NCI-H345 treated with DMSO at 0.1 percent for 48 hours (cell line): ENCODE results near the gene AHDC1.
"Not testable (repeated sequence)": the region's sequence is repeated elsewhere in the genome, so short reads cannot be mapped to it uniquely, and the experiment has no call there.

ENCODE experiments used
- DNase-seq: peaks from one replicate; lab custom pipeline; 2025; ENCODE audit not compliant: unreplicated experiment; lab: John Stamatoyannopoulos, UW

The AHDC1 gene

DNA sequence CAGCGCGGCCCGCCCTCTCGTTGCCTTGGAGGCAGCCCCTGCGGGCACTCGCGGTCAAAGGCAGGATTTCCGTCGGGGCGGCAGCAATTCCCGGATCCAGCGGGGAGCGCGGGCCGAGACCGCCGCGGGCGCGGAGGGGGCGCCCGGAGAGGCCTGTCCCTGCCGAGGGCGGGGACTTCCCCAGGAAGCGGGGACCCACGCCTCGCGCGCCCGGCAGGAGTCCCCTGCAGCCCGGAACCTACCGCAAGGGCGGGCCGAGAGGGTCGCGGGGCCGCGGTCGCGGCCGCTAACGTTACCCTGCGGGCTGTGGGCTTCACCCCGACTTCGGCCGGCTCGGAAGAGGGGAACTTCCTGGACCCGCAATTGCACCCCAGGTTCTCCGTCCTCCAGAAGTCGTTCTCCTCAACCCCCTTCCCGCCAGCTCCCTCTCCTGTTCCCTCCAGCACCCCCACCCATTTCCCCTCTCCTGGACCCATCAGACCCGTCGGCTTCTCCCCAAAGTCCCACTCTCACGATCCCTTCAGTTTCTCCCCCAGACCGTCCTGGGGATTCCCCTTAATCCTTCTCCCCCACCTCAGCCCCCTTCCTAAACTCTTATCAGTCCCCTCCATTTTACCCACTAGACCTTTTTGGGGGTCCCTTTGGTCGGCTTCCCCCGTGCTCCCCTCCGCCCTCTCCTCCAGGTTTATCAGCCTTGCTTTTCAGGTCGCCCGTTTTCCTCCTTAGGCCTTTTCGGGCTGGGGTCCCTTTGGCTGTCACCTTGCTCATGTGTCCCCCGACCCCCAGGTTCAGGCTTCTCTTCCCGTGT lies 30.4 kb upstream of the AHDC1 start:
- DNase-seq = no peak

DNA sequence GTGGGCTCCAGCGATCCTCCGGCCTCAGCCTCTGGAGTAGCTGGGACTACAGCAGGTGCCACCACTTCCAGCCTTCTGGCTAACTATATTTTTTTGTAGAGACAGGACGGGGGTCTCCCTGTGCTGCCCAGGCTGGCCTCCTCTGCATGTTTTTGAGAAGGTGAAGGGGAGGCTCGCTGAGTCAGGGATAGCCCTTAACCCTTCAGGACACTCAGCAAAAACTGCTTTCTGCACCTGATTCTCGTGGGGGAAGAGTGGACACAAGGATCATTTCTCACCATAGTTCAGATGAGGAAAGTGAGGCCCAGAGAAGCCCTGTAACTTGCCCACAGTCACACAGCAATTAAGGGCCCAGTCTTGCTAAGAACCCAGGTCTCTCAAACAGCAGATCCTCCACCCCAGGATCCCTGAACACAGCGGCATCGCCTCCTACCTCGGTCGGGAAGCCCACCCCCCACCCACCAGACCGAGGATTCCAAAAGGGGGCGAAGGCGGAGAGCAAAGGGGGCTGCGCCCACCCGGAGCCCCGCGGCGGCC lies 29.8 kb upstream of the AHDC1 start:
- no peak for DNase-seq

DNA sequence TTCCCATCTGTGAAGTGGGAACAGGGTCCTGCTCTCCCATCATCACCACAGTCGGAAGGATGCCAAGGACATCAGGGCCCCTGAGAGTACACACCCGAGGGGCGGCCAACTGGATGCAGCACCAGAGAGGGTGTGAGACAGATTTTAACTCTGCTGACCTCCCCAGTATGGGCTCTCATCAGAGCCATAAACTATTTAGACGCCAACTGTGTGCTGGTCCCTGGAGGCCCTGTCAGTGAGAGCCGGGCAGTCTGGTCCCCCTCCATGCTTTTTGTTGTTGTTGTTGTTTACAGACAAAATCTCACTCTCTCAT lies 29.3 kb upstream of the AHDC1 start:
- no peak for DNase-seq

DNA sequence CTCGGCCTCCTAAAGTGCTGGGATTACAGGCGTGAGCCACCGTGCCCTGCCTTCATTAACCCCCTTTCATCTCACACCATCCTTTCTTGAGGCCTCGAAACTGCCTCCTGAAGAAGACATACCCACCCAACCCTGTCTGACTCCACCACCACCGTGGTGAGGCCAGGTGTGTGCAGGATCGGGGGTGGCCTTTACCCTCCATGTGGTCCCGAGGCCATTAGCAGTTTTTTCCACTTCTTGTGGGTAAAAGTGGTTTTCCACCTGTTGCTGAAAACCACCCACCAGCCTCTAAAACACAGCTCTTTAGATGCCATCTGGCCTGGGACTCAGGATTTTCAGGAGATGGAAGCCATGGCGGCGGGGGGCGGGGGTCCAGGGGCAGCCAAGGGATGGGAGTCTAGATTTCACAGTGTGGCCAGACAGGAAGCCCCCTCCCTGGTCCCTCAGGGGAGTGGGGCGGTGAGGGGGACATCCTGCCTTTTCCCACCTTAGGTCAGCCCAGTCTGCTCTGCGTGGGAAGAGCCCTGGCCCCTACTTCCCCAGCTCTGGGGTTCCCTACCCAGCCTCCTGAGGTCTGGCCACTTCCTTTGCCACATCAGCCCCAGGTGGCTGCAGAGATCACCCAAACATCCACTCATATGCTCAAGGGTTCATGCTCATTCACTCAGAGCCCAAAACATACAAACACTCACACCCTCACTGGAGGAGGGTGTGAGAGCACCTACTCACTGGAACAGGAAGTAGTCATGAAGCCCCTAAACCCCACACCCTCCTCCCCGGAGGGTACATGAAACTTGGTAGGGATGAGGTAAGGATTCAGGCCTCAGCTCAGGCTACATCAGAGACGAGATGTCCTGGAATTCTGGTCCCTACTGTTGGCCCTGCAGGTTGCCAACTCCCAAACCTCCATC lies 28.7 kb upstream of the AHDC1 start:
- DNase-seq = no peak

DNA sequence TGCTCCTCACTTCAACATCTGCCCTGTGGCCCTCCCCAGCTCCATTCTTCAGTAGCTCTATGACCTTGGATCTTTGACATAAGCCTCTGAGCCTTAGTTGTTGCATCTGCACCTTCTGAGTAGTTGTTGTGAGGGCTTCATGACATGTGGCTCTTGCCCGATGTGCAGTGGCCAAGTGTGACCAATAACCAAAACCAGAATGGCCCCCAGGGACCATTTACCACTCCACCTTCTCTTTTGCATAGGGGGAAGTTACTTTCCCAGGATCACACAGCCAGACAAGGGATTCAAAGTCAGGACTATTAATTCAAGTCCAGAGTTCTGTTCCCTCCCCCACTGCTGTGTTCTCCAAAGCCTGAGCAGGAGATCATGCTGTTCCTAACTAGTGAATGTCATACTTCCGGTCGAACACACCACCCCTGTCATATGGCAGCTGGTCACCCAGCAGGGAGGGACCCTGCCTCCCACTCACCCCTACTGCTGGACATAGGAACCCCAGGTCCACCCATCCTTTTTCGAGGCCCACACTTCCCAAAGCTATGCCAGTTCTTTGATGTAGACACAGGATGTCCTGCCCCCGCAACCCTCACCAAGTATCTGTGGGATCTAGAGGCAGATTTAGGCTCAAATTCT lies 27.0 kb upstream of the AHDC1 start:
- no peak for DNase-seq

DNA sequence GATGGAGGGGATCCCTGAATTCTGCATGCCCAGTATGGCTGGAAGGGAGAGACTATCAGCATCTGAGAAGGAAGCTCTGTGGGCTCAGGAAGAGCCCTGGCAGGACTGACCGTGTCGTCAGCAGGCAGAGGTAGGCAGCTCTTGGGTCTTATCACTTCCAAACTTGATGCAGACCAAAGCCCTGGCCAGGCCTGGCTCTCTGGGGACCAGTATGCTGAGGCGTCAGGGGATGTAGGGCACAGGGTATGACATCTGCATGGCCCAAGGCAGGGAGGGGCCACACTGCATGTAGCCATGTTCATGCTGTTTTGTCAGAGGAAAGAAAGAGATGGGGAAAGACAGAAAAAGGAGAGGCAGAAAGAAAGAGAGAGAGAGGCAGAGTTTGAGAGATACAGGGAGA lies 24.8 kb upstream of the AHDC1 start:
- DNase-seq = no peak

DNA sequence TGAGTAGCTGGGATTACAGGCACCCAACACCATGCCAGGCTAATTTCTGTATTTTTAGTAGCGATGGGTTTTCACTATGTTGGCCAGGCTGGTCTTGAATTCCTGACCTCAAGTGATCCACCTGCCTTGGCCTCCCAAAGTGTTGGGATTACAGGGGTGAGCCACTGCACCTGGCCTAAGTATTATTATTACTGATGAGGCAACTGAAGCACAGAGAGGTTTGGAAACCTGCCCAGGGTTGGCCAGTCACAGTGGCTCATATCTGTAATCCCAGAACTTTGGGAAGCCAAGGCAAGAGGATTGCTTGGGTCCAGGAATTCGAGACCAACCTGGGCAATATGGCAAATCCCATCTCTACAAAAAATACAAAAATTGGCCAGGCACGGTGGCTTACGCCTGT lies 23.8 kb upstream of the AHDC1 start:
- DNase-seq = not testable (repeated sequence)

DNA sequence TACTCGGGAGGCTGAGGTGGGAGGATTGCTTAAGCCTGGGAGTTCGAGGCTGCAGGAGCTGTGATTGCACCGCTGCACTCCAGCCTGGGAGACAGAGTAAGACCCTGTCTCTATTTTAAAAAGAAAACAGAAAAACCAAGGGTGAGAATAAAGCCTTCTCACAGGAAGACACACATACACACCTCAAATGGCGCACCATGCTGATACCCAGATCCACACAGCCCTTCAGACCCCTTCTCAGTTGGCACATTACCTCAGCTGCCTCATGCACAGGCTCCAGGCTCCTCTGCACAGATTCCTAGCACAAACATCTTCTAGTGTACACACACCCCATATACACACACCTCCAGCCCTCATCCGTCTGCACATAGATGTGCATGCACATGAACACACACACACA lies 23.1 kb upstream of the AHDC1 start:
- DNase-seq = no peak

DNA sequence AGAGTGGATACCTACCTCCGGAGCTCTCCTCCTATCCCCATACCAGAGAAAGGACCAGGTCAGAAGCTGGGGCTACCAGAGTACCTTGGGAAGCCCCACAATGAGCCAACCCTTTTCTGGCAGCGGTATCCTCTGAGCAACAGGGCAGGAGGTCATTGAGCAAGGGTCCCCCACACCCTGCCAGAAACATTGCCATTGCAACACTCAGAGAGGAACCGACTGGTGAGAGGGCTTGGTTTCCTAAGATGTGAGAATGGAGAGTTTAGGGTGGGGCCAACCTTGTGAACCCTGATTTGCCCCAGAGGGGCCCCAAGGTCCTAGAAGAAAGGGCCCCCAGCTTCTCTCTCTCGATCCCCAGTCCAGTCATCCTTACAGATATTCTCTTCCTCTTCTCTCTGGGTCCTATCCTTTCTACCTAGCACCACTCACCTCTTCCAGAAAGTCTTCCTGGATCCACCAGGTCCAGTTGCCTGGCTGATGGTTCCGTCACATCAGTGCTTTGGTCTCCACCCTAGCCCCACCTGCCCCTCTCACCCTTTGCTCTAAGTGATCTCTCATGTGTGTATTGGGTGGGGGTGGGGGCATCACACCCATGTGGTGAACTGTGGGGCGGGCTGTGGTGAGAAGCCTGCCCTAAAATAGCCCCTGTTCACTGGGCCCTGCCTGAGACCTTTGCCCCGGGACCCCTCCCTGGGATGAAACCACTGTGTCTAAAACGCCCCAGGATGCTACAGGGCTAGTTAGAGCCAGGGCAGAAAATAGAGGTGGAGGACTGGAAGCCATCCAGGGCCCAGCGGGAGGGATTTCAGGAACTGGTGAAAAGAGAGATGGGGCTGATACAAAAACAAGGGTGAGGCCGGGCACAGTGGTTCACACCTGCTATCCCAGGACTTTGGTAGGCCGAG lies 22.3 kb upstream of the AHDC1 start:
- no peak for DNase-seq

DNA sequence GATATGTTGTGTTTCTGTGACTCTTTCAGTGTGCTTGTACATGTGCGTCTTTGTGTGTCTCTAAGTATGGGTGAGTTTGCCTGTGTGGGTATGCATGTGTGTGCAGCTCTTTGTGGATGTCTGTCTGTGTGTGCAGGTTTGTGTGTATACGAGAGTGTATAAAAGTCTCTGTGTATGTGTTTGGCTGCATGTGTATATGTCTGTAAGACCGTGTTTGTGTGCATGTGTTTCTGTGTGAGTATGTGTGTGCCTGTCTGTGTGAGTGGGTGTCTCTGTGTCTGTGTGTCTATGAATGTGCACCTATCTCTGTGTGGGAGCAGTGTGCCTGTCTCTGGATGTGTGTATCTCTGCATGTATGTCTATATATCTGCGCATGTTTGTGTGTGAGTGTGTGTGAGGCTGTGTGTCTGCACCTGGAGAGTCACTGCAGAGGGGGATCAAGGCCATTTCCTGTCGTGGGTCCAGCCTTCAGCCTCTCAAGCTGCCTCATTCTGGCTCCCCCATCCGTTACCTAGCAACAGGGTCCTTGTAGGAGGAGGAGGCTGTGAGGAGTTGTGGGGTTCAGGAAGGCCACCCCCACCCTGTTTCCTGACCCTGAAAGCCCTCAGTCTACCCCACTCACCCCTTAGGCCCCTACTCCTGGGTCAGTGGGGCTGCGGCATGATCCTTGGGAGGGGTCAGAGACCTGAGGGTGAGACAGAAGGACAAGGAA lies 20.7 kb upstream of the AHDC1 start:
- no peak for DNase-seq

DNA sequence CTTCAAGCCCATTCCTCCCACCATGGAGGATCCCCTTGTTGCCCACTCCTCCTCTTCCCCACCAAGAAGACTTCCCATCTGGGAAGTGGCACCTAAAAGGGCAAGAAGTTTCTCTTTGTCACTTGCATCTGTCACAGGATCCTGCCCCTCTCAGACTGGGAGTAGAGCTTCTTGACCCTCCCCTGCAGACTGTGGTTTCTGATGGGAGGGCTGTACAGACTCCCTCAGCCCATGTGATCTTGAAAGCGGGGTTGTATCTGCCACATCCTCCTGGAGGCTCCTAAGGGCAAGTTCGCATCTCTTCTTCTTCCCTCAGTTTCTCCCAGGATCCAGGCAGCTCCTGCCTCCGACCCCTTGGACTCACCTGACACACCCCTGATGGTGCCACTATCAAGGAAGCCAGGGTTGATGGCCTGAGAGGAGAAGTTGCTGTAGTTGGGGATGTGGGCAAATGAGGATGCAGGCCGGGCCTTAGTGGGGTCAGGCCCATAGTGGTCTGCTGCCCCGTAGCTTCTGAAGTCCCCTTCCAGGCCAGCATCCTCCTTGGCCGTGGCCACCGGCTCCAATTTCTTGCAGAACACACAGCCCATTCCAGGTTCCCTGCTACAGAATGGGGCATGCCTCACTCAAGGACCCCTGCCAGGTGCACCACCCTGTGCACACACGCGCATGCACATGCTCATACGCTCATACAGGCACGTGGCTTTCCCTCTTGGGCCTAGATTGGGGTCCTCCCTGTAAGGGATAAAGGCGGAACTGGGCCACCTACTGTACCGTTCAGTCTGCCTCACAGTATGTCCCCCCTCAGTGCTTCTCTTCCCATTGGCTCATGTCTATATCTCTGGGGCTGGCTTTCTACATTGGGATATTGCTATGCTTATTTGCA lies 19.6 kb upstream of the AHDC1 start:
- DNase-seq = no peak

DNA sequence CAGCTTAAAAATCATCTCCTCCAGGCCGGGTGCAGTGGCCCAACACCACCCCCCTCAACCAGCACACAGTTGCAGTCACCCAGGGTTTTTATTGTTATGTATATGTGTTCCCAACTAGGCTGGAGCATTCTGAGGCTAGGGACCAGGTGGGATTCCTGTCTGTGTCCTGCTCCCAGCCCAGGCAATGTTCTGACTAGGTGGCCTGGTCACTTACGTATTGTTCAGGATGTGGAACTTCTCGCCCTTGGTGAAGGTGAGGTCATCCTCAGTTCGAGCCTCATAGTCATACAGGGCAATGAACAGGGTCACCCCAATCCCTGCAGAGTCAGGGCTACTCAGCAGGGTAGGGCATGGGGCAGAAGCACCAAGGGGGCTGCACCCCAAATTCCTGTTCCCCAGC lies 18.9 kb upstream of the AHDC1 start:
- DNase-seq = no peak

DNA sequence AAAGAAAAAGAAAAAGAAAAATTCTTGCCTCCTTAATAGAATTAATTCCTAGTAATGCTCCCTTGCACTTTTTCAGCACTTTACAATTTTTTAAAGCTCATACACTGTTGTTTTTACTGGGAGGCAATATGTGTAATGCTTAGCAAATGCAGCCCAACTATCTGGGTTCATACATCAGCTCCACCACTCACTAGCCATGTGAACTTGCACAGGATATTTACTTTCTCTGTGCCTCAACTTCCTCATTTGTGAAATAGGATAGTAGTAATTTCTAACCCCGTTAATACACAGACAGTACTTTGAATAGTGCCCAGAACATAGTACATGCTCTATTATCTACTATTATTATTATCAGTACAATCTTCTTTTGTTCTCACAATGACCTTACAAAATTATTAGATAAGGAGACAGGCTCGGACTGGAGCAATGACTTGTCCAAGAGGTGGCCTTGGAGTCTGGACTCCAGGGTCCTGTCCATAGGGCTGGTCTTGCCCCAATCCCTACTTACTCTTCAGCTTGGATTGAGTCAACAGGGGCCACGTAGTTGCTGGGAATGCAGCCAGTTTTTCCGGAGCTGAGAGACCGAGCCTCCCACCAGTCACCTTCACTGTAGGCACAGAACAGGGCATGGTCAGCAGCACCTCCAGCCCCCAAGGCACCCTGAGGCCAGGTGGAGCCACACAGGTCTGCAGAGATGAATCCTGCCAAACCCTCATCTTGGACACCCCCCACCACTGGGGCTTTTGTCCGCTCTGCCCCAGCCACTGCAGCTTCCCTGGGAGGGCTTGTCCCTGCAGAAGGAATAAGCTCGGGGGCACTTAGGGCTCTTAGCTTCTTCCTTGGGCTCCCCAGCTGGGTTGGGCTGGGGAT lies 17.3 kb upstream of the AHDC1 start:
- no peak for DNase-seq

DNA sequence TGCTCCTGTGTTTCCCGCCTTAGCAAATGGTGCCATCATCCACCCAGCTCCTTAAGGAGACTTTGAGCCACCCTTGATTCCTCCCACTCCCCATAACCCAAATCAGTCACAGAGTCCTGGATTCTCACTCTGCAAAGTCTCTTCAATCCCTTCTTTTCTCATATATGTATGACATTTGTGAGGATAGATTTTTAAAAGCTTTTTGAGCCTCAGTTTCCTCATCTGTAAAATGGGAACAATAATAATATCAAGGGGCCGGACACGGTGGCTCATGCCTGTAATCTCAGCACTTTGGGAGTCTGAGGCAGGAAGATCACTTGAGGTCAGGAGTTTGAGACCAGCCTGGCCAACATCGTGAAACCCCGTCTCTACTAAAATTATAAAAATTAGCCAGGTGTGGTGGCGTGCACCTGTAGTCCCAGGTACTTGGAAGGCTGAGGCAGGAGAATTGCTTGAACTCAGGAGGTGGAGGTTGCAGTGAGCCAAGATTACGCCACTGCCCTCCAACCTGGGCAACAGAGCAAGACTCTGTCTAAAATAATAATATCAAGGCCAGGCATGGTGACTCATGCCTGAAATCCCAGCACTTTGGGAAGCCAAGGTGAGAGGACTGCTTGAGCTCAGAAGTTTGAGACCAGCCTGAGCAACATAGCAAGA lies 16.0 kb upstream of the AHDC1 start:
- DNase-seq = not testable (repeated sequence)

DNA sequence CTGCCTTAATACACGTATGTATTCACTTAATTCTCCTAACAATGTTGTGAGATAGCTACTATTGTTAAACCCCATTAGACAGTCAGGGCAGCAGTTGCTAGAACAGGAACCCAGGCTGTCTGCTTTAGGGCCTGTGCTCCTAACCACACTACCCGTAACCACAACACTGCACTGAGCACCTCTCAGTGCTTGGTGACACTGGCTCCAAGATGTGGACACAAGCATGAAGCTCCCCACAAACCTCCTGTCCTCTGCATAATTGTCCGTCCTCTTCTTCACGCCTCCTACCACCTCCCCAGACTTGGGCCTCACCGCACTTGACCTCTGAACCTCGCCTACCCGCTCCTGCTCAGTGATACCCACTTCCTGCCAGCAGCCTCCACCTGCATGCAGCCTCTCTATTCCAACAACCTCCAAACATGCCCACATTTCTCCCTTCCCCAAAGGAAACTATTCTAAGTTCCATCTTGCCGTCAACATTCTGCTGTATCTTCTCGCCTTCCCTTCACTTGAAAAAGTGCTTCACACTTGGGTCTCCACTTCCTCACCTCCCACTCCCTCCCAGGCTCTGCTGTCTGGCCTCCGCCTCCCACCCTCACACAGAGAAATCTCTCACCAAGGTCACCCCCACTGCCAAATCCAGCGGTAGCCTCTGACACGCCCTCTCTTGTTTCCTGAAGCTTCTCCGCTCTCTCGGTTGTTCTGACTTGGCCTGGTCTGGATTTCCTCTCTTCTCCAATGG lies 14.6 kb upstream of the AHDC1 start:
- DNase-seq = no peak

DNA sequence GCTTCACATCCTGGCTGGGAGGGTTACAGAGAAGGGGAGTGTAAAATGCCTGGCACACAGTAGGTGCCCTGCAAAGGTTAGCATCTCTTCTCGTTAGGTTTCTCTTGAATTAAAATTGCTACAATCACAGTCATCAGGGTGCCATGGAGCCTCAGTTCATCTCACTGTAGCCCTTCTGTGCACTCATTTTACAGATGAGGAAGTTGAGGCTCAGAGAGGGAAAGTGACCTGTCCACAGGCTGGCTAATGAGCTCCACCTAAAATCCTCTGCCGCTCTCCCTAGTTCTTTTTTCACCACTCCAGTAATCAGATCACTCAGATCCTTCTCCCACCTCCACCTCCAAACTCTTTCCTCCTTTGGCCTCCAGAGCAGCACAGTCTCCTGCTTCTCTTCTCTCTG lies 13.5 kb upstream of the AHDC1 start:
- no peak for DNase-seq

DNA sequence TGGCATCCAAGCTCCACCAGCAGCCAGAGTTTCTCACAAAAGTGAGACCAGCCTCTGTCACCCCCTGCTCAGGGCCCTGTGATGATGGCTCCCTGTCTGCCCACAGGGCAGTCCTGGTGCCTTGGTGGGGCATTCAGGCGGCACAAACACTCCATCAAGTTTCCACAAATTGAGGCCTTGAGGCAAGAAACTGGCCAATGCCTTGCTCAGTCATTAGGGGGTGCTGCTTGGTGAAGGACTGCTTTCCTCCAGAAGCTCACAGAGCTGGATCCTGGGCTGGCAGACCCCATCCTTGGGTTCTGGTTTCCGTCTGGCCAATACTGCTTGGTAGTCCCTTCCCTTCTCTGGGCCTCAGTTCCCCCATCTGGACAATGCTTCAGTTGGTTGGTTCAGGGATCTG lies 12.5 kb upstream of the AHDC1 start:
- DNase-seq = no peak
